ENCODE results near the gene PARD3.

Gene PARD3

GRCh38 chr10:34152434-34152833, 662.7 kb downstream of the PARD3 start:
- no peak for TF ChIP-seq CTCF (IDR thresholded peaks at IDR 0.05; ENCODE audit: low read depth, low read length, missing control alignments)
- DNase-seq (ENCODE audit: low read depth) = no peak
- no peak overlapping the region for H3K4me3 ChIP-seq (ENCODE audit: low read depth, low read length)
- in situ Hi-C loops (cut with HindIII; ENCODE audit: low sequenced_read_pairs) = no loop called here

GRCh38 chr10:34151931-34152330, 663.2 kb downstream of the PARD3 start:
- no peak for TF ChIP-seq CTCF (IDR thresholded peaks at IDR 0.05; ENCODE audit: low read depth, low read length, missing control alignments)
- no peak for DNase-seq (ENCODE audit: low read depth)
- H3K4me3 ChIP-seq (ENCODE audit: low read depth, low read length) = no peak overlapping the region
- in situ Hi-C loops (cut with HindIII; ENCODE audit: low sequenced_read_pairs) = no loop called here

GRCh38 chr10:34151481-34151880, 663.6 kb downstream of the PARD3 start:
- in situ Hi-C loops (cut with HindIII; ENCODE audit: low sequenced_read_pairs) = no loop called here
- H3K4me3 ChIP-seq (ENCODE audit: low read depth, low read length) = no peak overlapping the region
- DNase-seq (ENCODE audit: low read depth) = no peak
- TF ChIP-seq CTCF (IDR thresholded peaks at IDR 0.05; ENCODE audit: low read depth, low read length, missing control alignments) = no peak

GRCh38 chr10:34150103-34150502, 665.0 kb downstream of the PARD3 start:
- in situ Hi-C loops (cut with HindIII; ENCODE audit: low sequenced_read_pairs) = no loop called here
- H3K4me3 ChIP-seq (ENCODE audit: low read depth, low read length) = no peak overlapping the region
- DNase-seq (ENCODE audit: low read depth) = no peak
- TF ChIP-seq CTCF (IDR thresholded peaks at IDR 0.05; ENCODE audit: low read depth, low read length, missing control alignments) = no peak

GRCh38 chr10:34148305-34148657, 666.8 kb downstream of the PARD3 start:
- no peak for TF ChIP-seq CTCF (IDR thresholded peaks at IDR 0.05; ENCODE audit: low read depth, low read length, missing control alignments)
- no peak overlapping the region for H3K4me3 ChIP-seq (ENCODE audit: low read depth, low read length)
- DNase-seq (ENCODE audit: low read depth) = no peak
- in situ Hi-C loops (cut with HindIII; ENCODE audit: low sequenced_read_pairs) = no loop called here

GRCh38 chr10:34147641-34148304, 667.3 kb downstream of the PARD3 start:
- H3K4me3 ChIP-seq (ENCODE audit: low read depth, low read length) = no peak overlapping the region
- no peak for TF ChIP-seq CTCF (IDR thresholded peaks at IDR 0.05; ENCODE audit: low read depth, low read length, missing control alignments)
- in situ Hi-C loops (cut with HindIII; ENCODE audit: low sequenced_read_pairs) = no loop called here
- no peak for DNase-seq (ENCODE audit: low read depth)
